HEK293 (cell line): ENCODE data around the gene LRFN2.
A peak's percentile ranks its signal among the peaks of the same experiment; 100 is the strongest.

Experiments
- CTCF ChIA-PET: fragments of 350-600 bp; formaldehyde crosslinking; extraction: SDS; loops from one replicate; lab custom pipeline; 2021; ENCODE audit warnings: antibody characterized with exemption; lab: Yijun Ruan, JAX
- POLR2A ChIA-PET: fragments of 300-600 bp; formaldehyde crosslinking; extraction: SDS; loops from one replicate; lab custom pipeline; 2020; ENCODE audit warnings: antibody characterized with exemption, inconsistent platforms; lab: Yijun Ruan, JAX
- H3K27ac ChIP-seq: fragments of 200-500 bp; sonication (Bioruptor generic); 2 replicates; pipeline ENCODE4 v1.5.1; 2014; ENCODE audit warnings: low read depth, low read length, control low read depth, inconsistent platforms; ENCODE audit errors: extremely low read depth
- H3K36me3 ChIP-seq, 2 experiments: fragments of 200-500 bp in 1 of 2; sonication (Bioruptor generic) in 1 of 2; 1 replicate in 1 of 2; 2 replicates in 1 of 2; pipeline ENCODE4 v1.5.1; 2014 to 2017; ENCODE audit warnings: inconsistent platforms in 2 of 2, low read length in 2 of 2; ENCODE audit not compliant: control insufficient read depth in 2 of 2, insufficient read depth in 1 of 2
- H3K4me1 ChIP-seq: fragments of 200-500 bp; sonication (Bioruptor generic); 2 replicates; pipeline ENCODE4 v1.5.1; 2014; ENCODE audit warnings: mild to moderate bottlenecking, low read length, inconsistent platforms; ENCODE audit not compliant: control insufficient read depth, insufficient read depth
- H3K4me3 ChIP-seq: 2 replicates; pipeline ENCODE4 v1.5.1; 2011; ENCODE audit warnings: low read depth, mild to moderate bottlenecking, control low read depth, low read length, moderate library complexity
- H3K9me3 ChIP-seq: fragments of 200-500 bp; sonication (Bioruptor generic); 2 replicates; pipeline ENCODE4 v1.5.1; 2014; ENCODE audit warnings: low read depth, low read length, inconsistent platforms; ENCODE audit not compliant: control insufficient read depth, insufficient read depth
- EGR2 ChIP-seq: fragments of 450-650 bp; formaldehyde crosslinking; IDR thresholded peaks from 2 replicates; pipeline ENCODE4 v1.5.1; 2016; ENCODE audit warnings: low read depth, missing biosample characterization, missing genetic modification characterization
- HOXC10 ChIP-seq: sonication (generic); formaldehyde crosslinking; IDR thresholded peaks from 2 replicates; pipeline ENCODE4 v1.8.1; 2023; ENCODE audit warnings: mild to moderate bottlenecking, missing genetic modification reagents
- REPIN1 ChIP-seq: fragments of 450-650 bp; formaldehyde crosslinking; IDR thresholded peaks from 2 replicates; pipeline ENCODE4 v1.5.1; 2017; ENCODE audit warnings: missing biosample characterization, missing genetic modification characterization, low read depth
- SCRT2 ChIP-seq: fragments of 450-650 bp; formaldehyde crosslinking; IDR thresholded peaks from 2 replicates; pipeline ENCODE4 v1.5.1; 2016; ENCODE audit warnings: missing biosample characterization, missing genetic modification characterization
- ZBTB11 ChIP-seq: fragments of 450-650 bp; formaldehyde crosslinking; conservative IDR thresholded peaks from 2 replicates; pipeline ENCODE4 v1.5.1; 2016; ENCODE audit warnings: low read depth, missing biosample characterization, missing genetic modification characterization
- ZBTB48 ChIP-seq: fragments of 450-650 bp; formaldehyde crosslinking; IDR thresholded peaks from 2 replicates; pipeline ENCODE4 v1.5.1; 2016; ENCODE audit warnings: missing biosample characterization, missing genetic modification characterization
- ZBTB8A ChIP-seq: fragments of 450-650 bp; formaldehyde crosslinking; IDR thresholded peaks from 2 replicates; pipeline ENCODE4 v1.5.1; 2016; ENCODE audit warnings: missing biosample characterization, missing genetic modification characterization
- ZFHX2 ChIP-seq: fragments of 450-650 bp; formaldehyde crosslinking; conservative IDR thresholded peaks from 2 replicates; pipeline ENCODE4 v1.5.1; 2016; ENCODE audit warnings: missing biosample characterization, missing genetic modification characterization
- ZNF10 ChIP-seq: fragments of 450-650 bp; formaldehyde crosslinking; IDR thresholded peaks from 2 replicates; pipeline ENCODE4 v1.5.1; 2017; ENCODE audit warnings: missing biosample characterization, missing genetic modification characterization
- ZNF114 ChIP-seq: fragments of 450-650 bp; formaldehyde crosslinking; IDR thresholded peaks from 2 replicates; pipeline ENCODE4 v1.5.0; 2017; ENCODE audit warnings: missing biosample characterization, missing genetic modification characterization
- ZNF221 ChIP-seq: fragments of 450-650 bp; formaldehyde crosslinking; IDR thresholded peaks from 2 replicates; pipeline ENCODE4 v1.5.1; 2017; ENCODE audit warnings: missing biosample characterization, missing genetic modification characterization, borderline replicate concordance
- ZNF266 ChIP-seq: fragments of 450-650 bp; formaldehyde crosslinking; IDR thresholded peaks from 2 replicates; pipeline ENCODE4 v1.5.1; 2016; ENCODE audit warnings: missing biosample characterization, missing genetic modification characterization, low read depth
- ZNF274 ChIP-seq, 2 experiments: fragments of 200-500 bp in 1 of 2; fragments of 450-650 bp in 1 of 2; sonication (Bioruptor generic) in 1 of 2; formaldehyde crosslinking in 1 of 2; IDR thresholded peaks; 2 replicates each; pipeline versions ENCODE4 v1.5.1 to v1.6.1; 2014 to 2016; ENCODE audit warnings: borderline replicate concordance in 1 of 2, inconsistent platforms in 1 of 2, low read length in 1 of 2, missing biosample characterization in 1 of 2, missing genetic modification characterization in 1 of 2
- ZNF335 ChIP-seq: fragments of 450-650 bp; formaldehyde crosslinking; conservative IDR thresholded peaks from 2 replicates; pipeline ENCODE4 v1.5.1; 2016; ENCODE audit warnings: missing biosample characterization, missing genetic modification characterization
- ZNF404 ChIP-seq: fragments of 450-650 bp; formaldehyde crosslinking; IDR thresholded peaks from 2 replicates; pipeline ENCODE4 v1.5.1; 2017; ENCODE audit warnings: missing biosample characterization, missing genetic modification characterization
- ZNF518A ChIP-seq: fragments of 450-650 bp; formaldehyde crosslinking; conservative IDR thresholded peaks from 2 replicates; pipeline ENCODE4 v1.5.1; 2016; ENCODE audit warnings: low read depth, missing biosample characterization, missing genetic modification characterization
- ZNF521 ChIP-seq: fragments of 450-650 bp; formaldehyde crosslinking; IDR thresholded peaks from 2 replicates; pipeline ENCODE4 v1.5.1; 2017; ENCODE audit warnings: missing biosample characterization, mild to moderate bottlenecking, missing genetic modification characterization
- ZNF629 ChIP-seq: fragments of 450-650 bp; formaldehyde crosslinking; IDR thresholded peaks from 2 replicates; pipeline ENCODE4 v1.5.1; 2017; ENCODE audit warnings: missing biosample characterization, missing genetic modification characterization
- ZNF645 ChIP-seq: fragments of 450-650 bp; formaldehyde crosslinking; IDR thresholded peaks from 2 replicates; pipeline ENCODE4; 2016; ENCODE audit warnings: missing biosample characterization, missing genetic modification characterization
- ZNF654 ChIP-seq: fragments of 450-650 bp; formaldehyde crosslinking; IDR thresholded peaks from 2 replicates; pipeline ENCODE4 v1.5.1; 2016; ENCODE audit warnings: low read depth, missing biosample characterization, missing genetic modification characterization
- ZNF658 ChIP-seq: fragments of 450-650 bp; formaldehyde crosslinking; IDR thresholded peaks from 2 replicates; pipeline ENCODE4; 2016; ENCODE audit warnings: missing biosample characterization, missing genetic modification characterization
- ZNF677 ChIP-seq: fragments of 450-650 bp; IDR thresholded peaks from 2 replicates; pipeline ENCODE4 v1.5.0; 2018; ENCODE audit warnings: missing biosample characterization, mild to moderate bottlenecking, missing genetic modification characterization, moderate library complexity
- ZXDB ChIP-seq: fragments of 450-650 bp; formaldehyde crosslinking; IDR thresholded peaks from 2 replicates; pipeline ENCODE4 v1.5.1; 2016; ENCODE audit warnings: missing biosample characterization, missing genetic modification characterization
- TF ChIP-seq, protein P1 (sequence below): fragments of 450-650 bp; formaldehyde crosslinking; IDR thresholded peaks from 2 replicates; pipeline ENCODE4 v1.5.1; 2016; ENCODE audit warnings: missing biosample characterization, missing genetic modification characterization, low read depth

Gene LRFN2

GRCh38 chr6:40399888-40400457 is 187.2 kb downstream of the LRFN2 start (continued):
- TF ChIP-seq, protein P1, sequence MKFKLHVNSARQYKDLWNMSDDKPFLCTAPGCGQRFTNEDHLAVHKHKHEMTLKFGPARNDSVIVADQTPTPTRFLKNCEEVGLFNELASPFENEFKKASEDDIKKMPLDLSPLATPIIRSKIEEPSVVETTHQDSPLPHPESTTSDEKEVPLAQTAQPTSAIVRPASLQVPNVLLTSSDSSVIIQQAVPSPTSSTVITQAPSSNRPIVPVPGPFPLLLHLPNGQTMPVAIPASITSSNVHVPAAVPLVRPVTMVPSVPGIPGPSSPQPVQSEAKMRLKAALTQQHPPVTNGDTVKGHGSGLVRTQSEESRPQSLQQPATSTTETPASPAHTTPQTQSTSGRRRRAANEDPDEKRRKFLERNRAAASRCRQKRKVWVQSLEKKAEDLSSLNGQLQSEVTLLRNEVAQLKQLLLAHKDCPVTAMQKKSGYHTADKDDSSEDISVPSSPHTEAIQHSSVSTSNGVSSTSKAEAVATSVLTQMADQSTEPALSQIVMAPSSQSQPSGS (tag by site-specific recombination): peak; percentile 89
- TF ChIP-seq ZNF335 (tag by site-specific recombination): 0 out of 2 replicates have a peak, but pooled peaks have one; percentile 18

GRCh38 chr6:40398810-40399477 is 188.2 kb downstream of the LRFN2 start:
- H3K27ac ChIP-seq: no peak overlapping the region
- H3K9me3 ChIP-seq: no peaks in the 10 kb centered on the region
- ChIA-PET POLR2A (no interaction called here), CTCF (no interaction called here)
- no peak overlapping the region for H3K4me3 ChIP-seq
- no peaks in the 10 kb centered on the region for H3K36me3 ChIP-seq
- no peaks in the 10 kb centered on the region; the same call in 1 of the 2 replicates for H3K4me1 ChIP-seq
- no peak for TF ChIP-seq ZNF645 (tag by site-specific recombination)
- no peak for TF ChIP-seq ZNF274 (IDR thresholded peaks at IDR 0.05; ENCODE audit: low read length)
- TF ChIP-seq ZNF274 (tag by site-specific recombination; IDR thresholded peaks at IDR 0.05; ENCODE audit: borderline replicate concordance): no peak
- TF ChIP-seq ZNF221 (tag by site-specific recombination): no peak
- TF ChIP-seq ZBTB48: no peak
- no peak for TF ChIP-seq ZBTB11 (tag by site-specific recombination)
- peak; percentile 87 for TF ChIP-seq SCRT2 (tag by site-specific recombination)
- TF ChIP-seq HOXC10 (CRISPR knock-in tag): no peak
- no peak for TF ChIP-seq ZNF404
- no peak for TF ChIP-seq ZNF518A (tag by site-specific recombination)
- TF ChIP-seq ZNF521 (tag by site-specific recombination): no peak
- TF ChIP-seq ZBTB8A (tag by site-specific recombination): no peak
- no peak for TF ChIP-seq ZNF10 (tag by site-specific recombination)
- TF ChIP-seq ZNF677 (tag by site-specific recombination): no peak
- TF ChIP-seq ZNF266 (tag by site-specific recombination): no peak
- TF ChIP-seq ZFHX2 (tag by site-specific recombination): peak; percentile 48
- no peak for TF ChIP-seq ZNF658 (tag by site-specific recombination)
- TF ChIP-seq ZNF114 (tag by site-specific recombination): no peak
- TF ChIP-seq EGR2 (tag by site-specific recombination): peak; percentile 75; the same call in 1 of the 2 replicates
- TF ChIP-seq ZXDB (tag by site-specific recombination): no peak
- no peak for TF ChIP-seq ZNF654 (tag by site-specific recombination)
- TF ChIP-seq REPIN1 (tag by site-specific recombination): no peak
- no peak for TF ChIP-seq ZNF629 (tag by site-specific recombination)
